ENCODE results near the gene SLC9A9. TPM values are rescaled to one million over a fixed set of nuclear protein-coding genes. Genes with fewer than 3 reads are reported as not detected.

Gene SLC9A9
- total and polyA plus RNA-seq, 2 of the 8 experiments (the other 6 are each of a cell fraction or from before 2014, with no cell fraction given) = 0.48 to 1.1 TPM

DNA sequence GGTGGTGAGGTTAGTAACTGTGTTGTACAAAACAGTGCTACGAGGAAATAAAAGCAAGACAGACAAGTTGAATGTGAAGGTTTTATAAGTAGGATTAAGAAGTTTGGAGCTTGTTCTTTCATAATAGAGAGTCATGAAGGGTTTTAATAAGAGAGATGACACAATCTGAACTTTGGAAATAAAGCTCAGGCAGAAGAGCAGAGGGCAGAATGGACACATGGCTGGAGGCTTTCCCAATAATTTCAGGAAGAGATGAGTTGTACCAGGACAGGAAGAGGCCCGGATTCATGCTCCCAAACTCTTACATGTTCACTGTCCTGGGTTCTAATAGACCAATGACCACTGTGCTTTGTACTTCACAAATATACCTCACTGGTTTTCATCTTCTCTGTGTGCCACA, 194.8 kb downstream of the SLC9A9 start:
- 90% methylated on average over 2 of the region's 2 CpGs; no CpG with 5 or more reads in 1 of the 2 experiments for WGBS, 2 experiments (ENCODE audit: extremely low coverage in 1 of 2, insufficient coverage in 1 of 2, insufficient read length in 1 of 2, insufficient replicate concordance in 2 of 2, low coverage in 1 of 2, low lambda C conversion rate in 2 of 2, missing lambda C conversion rate in 1 of 2)
- CTCF ChIA-PET (ENCODE audit: partially characterized antibody) = interaction anchor here (0.6 to 6.7 kb wide), 4 partner anchors 10 to 206 kb away, joined by 3 to 48 read pairs (median 4); no protein-coding TSS in a partner anchor
- Histone ChIP-seq H3K9me3 (ENCODE audit: insufficient read depth in 2 of 2, low read depth in 1 of 2, low read length in 1 of 2) (no peaks in the 10 kb centered on the region), H4K8ac (ENCODE audit: extremely low read depth, insufficient read depth, low read length) (no peak overlapping the region), H2BK5ac (ENCODE audit: low read depth, low read length) (no peak overlapping the region), H2BK15ac (ENCODE audit: low read length) (no peak overlapping the region), H3K4me3 (ENCODE audit: extremely low read depth in 1 of 4, insufficient read depth in 2 of 4, low read depth in 3 of 4, low read length in 4 of 4) (no peak overlapping the region), H3K27me3 (replicated peaks in 1 of 4; ENCODE audit: control insufficient read depth in 3 of 4, extremely low read depth in 1 of 4, insufficient read depth in 3 of 4, low read length in 3 of 4) (peaks cover 0 to 1% (median 0%) of the 10 kb centered on the region in 4 experiments; a peak in 1 of 7 replicates), H2BK120ac (replicated peaks; ENCODE audit: low read depth, low read length) (no peak overlapping the region), H3K27ac (ENCODE audit: low read depth, low read length) (no peak overlapping the region), H3K4ac (replicated peaks; ENCODE audit: insufficient read length, low read depth, low read length) (no peak overlapping the region), H3K79me1 (ENCODE audit: low read depth, low read length) (no peaks in the 10 kb centered on the region), H3K36me3 (ENCODE audit: control insufficient read depth in 2 of 4, insufficient read depth in 4 of 4, low read length in 3 of 4) (no peaks in the 10 kb centered on the region), H3K18ac (ENCODE audit: extremely low read depth, low read length) (no peak overlapping the region), H3K9ac (replicated peaks in 1 of 4; ENCODE audit: extremely low read depth in 1 of 4, low read depth in 3 of 4, low read length in 3 of 4) (no peak overlapping the region), H4K20me1 (replicated peaks in 1 of 2; ENCODE audit: control insufficient read depth in 1 of 2, insufficient read depth in 2 of 2, low read length in 2 of 2) (no peaks in the 10 kb centered on the region), H2AK5ac (ENCODE audit: low read depth, low read length) (no peak overlapping the region), H2BK20ac (ENCODE audit: low read length) (no peak overlapping the region), H3K14ac (ENCODE audit: insufficient read length) (no peak overlapping the region), H3K4me1 (replicated peaks in 1 of 4; ENCODE audit: control insufficient read depth in 3 of 4, insufficient read depth in 4 of 4, low read length in 3 of 4) (peaks cover 0 to 4% (median 0%) of the 10 kb centered on the region in 4 experiments; a peak in 3 of 7 replicates), H2AFZ (ENCODE audit: low read length) (no peak overlapping the region), H4K91ac (replicated peaks; ENCODE audit: insufficient read length, low read length) (no peak overlapping the region), H4K5ac (ENCODE audit: insufficient read length, low read depth, low read length) (no peak overlapping the region), H3K79me2 (ENCODE audit: control insufficient read depth in 1 of 2, insufficient read depth in 2 of 2, low read length in 2 of 2) (no peaks in the 10 kb centered on the region), H3K56ac (replicated peaks; ENCODE audit: insufficient read length, low read depth, low read length) (no peak overlapping the region), H3K23me2 (ENCODE audit: low read depth, low read length) (no peaks in the 10 kb centered on the region; the same call in 1 of the 2 replicates), H3K4me2 (ENCODE audit: insufficient read depth in 1 of 2, low read depth in 2 of 2, low read length in 2 of 2) (no peak overlapping the region), H2BK12ac (ENCODE audit: low read depth, low read length) (no peak overlapping the region), H3K23ac (ENCODE audit: insufficient read length) (no peak overlapping the region)
- FAIRE-seq = no peak
- POLR2A ChIA-PET (ENCODE audit: partially characterized antibody) = no interaction called here
- no peak for DNase-seq (ENCODE audit: low read depth in 1 of 2, low spot score in 2 of 2)
- no peak for TF ChIP-seq POLR2AphosphoS5 (IDR thresholded peaks at IDR 0.05; ENCODE audit: low read depth, low read length)
- no peak for TF ChIP-seq RBBP5 (IDR thresholded peaks at IDR 0.05; ENCODE audit: borderline replicate concordance, low read depth, low read length)
- TF ChIP-seq ASH2L (IDR thresholded peaks at IDR 0.05; ENCODE audit: low read length) = no peak
- no peak for TF ChIP-seq NRF1 (IDR thresholded peaks at IDR 0.05; ENCODE audit: low read depth, low read length)
- TF ChIP-seq JUND (IDR thresholded peaks at IDR 0.05; ENCODE audit: low read length) = no peak
- no peak for TF ChIP-seq GABPA (IDR thresholded peaks at IDR 0.05; ENCODE audit: borderline replicate concordance, insufficient read depth, low read length)
- no peak for TF ChIP-seq CEBPB (IDR thresholded peaks at IDR 0.05; ENCODE audit: low read depth, low read length)
- no peak for TF ChIP-seq TBP (IDR thresholded peaks at IDR 0.05; ENCODE audit: low read depth, low read length)
- no peak for TF ChIP-seq TAF1 (IDR thresholded peaks at IDR 0.05; ENCODE audit: low read depth, low read length)
- no peak for TF ChIP-seq SP4 (IDR thresholded peaks at IDR 0.05; ENCODE audit: low read length)
- no peak for TF ChIP-seq TEAD4 (IDR thresholded peaks at IDR 0.05; ENCODE audit: low read depth, low read length)
- no peak for TF ChIP-seq CHD2 (IDR thresholded peaks at IDR 0.05; ENCODE audit: low read length)
- no peak for TF ChIP-seq MAFK (IDR thresholded peaks at IDR 0.05; ENCODE audit: low read depth, low read length)
- no peak for TF ChIP-seq YY1 (IDR thresholded peaks at IDR 0.05; ENCODE audit: low read depth, low read length)
- no peak for TF ChIP-seq SAP30 (IDR thresholded peaks at IDR 0.05; ENCODE audit: insufficient read depth, insufficient replicate concordance, low read length)
- TF ChIP-seq PHF8 (conservative IDR thresholded peaks at IDR 0.05; ENCODE audit: low read depth, low read length) = no peak
